ENCODE results near the gene SUB1. TPM values are rescaled to one million over a fixed set of nuclear protein-coding genes. Genes with fewer than 3 reads are reported as not detected.
"Not testable (repeated sequence)": the region's sequence is repeated elsewhere in the genome, so short reads cannot be mapped to it uniquely, and the experiment has no call there.

SUB1 gene
- total RNA-seq (2021) (324 and 331 TPM in 2 replicates), Bru-seq, nascent RNA (percentile 87 among the genes with signal in this experiment), BruChase-seq, experiment 1, labeled RNA remaining after a 2-hour chase (percentile 78 among the genes with signal in this experiment), BruChase-seq, experiment 2, labeled RNA remaining after a 6-hour chase (percentile 82 among the genes with signal in this experiment)
- long read RNA-seq, full-length matches to known transcripts: 466 of 488 reads
- long read RNA-seq, partial matches to known transcripts: 7 of 488 reads
- long read RNA-seq, other reads (novel, unspliced or antisense): 15 of 488 reads

DNA sequence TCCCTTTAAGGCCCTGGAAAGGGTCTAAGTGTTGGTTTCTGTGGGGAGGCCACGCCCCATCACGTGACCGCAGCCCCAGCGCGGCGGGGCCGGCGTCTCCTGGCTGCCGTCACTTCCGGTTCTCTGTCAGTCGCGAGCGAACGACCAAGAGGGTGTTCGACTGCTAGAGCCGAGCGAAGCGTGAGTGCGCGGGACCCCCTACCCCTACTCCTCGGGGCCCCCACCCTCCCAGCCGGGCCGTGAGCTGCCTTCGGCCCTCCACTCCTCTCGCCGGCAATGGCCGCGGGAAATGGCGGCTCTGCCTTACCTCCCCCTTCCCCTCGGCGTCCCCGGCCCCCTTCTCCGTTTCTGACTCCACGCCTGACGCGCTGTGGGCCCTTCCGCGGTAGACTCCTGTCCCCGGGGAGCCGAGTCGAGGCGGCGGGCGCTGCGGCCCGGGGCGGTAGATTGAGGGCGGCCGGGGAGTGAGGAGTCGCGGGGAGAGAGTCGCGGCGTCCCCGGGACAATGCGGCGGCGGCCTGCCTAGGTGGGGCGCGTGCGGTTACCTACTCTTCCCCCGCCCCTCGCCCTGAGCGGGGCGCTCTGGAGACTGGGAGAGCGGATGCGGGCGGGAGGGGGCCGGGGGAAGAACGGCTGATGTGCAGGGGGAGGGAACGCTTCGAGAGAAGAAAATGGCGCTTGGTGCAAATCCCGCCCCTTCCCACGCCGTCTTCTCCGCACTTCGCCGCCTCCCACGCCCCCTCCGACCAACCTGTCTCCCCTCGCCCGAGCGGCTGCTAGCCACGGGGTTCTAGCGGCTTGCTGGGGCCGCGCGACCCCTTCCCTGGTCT is at the start of gene SUB1:
SUB1 (plus strand) TSS at position 112 of the 830 bp plus-strand sequence. CDS start 2,956 bp downstream, outside the sequence.
- H3K4me1 ChIP-seq (ENCODE audit: insufficient read depth, low read length, poor library complexity, severe bottlenecking): peaks cover 17% of the 10 kb centered on the region
- H3K4me3 ChIP-seq (ENCODE audit: low read depth, low read length, poor library complexity, severe bottlenecking): peak within 1 kb of the TSS; percentile 90
- H3K27me3 ChIP-seq (replicated peaks; ENCODE audit: insufficient read depth, low read depth, low read length, poor library complexity): no peaks in the 10 kb centered on the region
- peak within 1 kb of the TSS; percentile 99 for H3K27ac ChIP-seq (ENCODE audit: low read depth, low read length, poor library complexity, severe bottlenecking)
- H3K36me3 ChIP-seq (ENCODE audit: insufficient read depth, low read length, poor library complexity, severe bottlenecking): peaks cover 17% of the 10 kb centered on the region
- TF ChIP-seq, protein P1, sequence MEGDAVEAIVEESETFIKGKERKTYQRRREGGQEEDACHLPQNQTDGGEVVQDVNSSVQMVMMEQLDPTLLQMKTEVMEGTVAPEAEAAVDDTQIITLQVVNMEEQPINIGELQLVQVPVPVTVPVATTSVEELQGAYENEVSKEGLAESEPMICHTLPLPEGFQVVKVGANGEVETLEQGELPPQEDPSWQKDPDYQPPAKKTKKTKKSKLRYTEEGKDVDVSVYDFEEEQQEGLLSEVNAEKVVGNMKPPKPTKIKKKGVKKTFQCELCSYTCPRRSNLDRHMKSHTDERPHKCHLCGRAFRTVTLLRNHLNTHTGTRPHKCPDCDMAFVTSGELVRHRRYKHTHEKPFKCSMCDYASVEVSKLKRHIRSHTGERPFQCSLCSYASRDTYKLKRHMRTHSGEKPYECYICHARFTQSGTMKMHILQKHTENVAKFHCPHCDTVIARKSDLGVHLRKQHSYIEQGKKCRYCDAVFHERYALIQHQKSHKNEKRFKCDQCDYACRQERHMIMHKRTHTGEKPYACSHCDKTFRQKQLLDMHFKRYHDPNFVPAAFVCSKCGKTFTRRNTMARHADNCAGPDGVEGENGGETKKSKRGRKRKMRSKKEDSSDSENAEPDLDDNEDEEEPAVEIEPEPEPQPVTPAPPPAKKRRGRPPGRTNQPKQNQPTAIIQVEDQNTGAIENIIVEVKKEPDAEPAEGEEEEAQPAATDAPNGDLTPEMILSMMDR (conservative IDR thresholded peaks at IDR 0.05; ENCODE audit: low read depth, low read length): peak; percentile 27; the same call in 1 of the 2 replicates
- TF ChIP-seq EZH2 (IDR thresholded peaks at IDR 0.05; ENCODE audit: borderline replicate concordance, low read depth, low read length, poor library complexity, severe bottlenecking): no peak
- ChIA-PET CTCF (interaction anchor here (0.5 kb wide), 1 partner anchor 70 kb away, joined by 4 read pairs; no protein-coding TSS in a partner anchor), POLR2A (ENCODE audit: low non-redundant PET) (no interaction called here)
- no peaks in the 10 kb centered on the region for H3K9me3 ChIP-seq (ENCODE audit: low read depth, low read length, poor library complexity, severe bottlenecking)
- peak; percentile 96 for DNase-seq (ENCODE audit: low spot score)
- intact Hi-C loops (cut with micrococcal nuclease; ENCODE audit: unreplicated experiment): loop anchor here (5.0 kb wide), 1 partner anchor 78 kb away; no protein-coding TSS in a partner anchor
- BruUV-seq (replicated peaks): no TSS peak

DNA sequence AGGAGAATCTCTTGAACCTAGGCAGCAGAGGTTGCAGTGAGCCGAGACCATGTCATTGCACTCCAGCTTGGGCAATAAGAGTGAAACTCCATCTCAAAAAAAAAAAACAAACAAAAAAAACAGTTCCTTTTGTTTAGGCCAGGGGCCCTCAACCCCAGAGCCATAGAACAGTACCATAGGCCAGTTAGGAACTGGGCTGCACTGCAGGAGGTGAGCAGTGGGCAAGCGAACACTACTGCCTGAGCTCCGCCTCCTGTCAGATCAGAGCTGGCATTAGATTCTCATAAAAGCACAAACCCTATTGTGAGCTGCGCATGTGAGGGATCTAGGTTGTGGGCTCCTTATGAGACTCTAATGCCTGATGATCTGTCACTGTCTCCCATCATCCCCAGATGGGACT is 49.1 kb upstream of the SUB1 start:
- no peaks in the 10 kb centered on the region for H3K9me3 ChIP-seq (ENCODE audit: low read depth, low read length, poor library complexity, severe bottlenecking)
- CTCF ChIA-PET: interaction anchor here (0.6 to 1.5 kb wide), 3 partner anchors 26 to 54 kb away, joined by 3 to 5 read pairs (median 4); no protein-coding TSS in a partner anchor
- peaks cover 14% of the 10 kb centered on the region for H3K4me1 ChIP-seq (ENCODE audit: insufficient read depth, low read length, poor library complexity, severe bottlenecking)
- no peak overlapping the region for H3K4me3 ChIP-seq (ENCODE audit: low read depth, low read length, poor library complexity, severe bottlenecking)
- no peak overlapping the region for H3K27ac ChIP-seq (ENCODE audit: low read depth, low read length, poor library complexity, severe bottlenecking)
- no peak for DNase-seq (ENCODE audit: low spot score)
- intact Hi-C loops (cut with micrococcal nuclease; ENCODE audit: unreplicated experiment): no loop called here
- H3K36me3 ChIP-seq (ENCODE audit: insufficient read depth, low read length, poor library complexity, severe bottlenecking): no peaks in the 10 kb centered on the region
- no TSS peak for BruUV-seq (replicated peaks)
- POLR2A ChIA-PET (ENCODE audit: low non-redundant PET): no interaction called here
- H3K27me3 ChIP-seq (replicated peaks; ENCODE audit: insufficient read depth, low read depth, low read length, poor library complexity): no peaks in the 10 kb centered on the region
- TF ChIP-seq EZH2 (IDR thresholded peaks at IDR 0.05; ENCODE audit: borderline replicate concordance, low read depth, low read length, poor library complexity, severe bottlenecking): no peak
- TF ChIP-seq, protein P1 (conservative IDR thresholded peaks at IDR 0.05; ENCODE audit: low read depth, low read length): no peak

DNA sequence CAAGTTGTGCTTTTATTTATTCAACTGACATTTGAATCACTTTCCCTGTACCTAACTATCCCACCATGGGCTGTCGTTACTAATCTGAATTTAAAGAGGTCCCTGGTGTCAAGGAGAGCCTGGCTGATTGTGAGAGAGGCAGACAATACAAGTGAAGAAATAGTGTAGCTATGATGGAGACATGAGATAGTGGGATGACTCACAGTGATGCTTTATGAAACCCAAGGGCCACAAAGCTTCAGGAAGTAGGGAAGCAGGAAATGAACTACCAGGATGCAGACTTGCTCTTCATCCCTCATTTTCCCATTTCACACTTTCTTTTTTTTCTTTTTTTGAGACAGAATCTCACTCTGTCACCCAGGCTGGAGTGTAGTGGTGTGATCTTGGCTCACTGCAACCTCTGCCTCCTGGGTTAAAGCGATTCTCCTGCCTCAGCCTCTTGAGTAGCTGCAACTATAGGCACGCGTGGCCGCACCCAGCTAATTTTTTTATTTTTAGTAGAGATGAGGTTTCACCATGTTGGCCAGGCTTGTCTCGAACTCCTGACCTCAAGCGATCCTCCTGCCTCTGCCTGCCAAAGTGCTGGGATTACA is 47.8 kb upstream of the SUB1 start:
- H3K4me1 ChIP-seq (ENCODE audit: insufficient read depth, low read length, poor library complexity, severe bottlenecking); H3K27me3 ChIP-seq (replicated peaks; ENCODE audit: insufficient read depth, low read depth, low read length, poor library complexity); H3K36me3 ChIP-seq (ENCODE audit: insufficient read depth, low read length, poor library complexity, severe bottlenecking); H3K4me3 ChIP-seq (ENCODE audit: low read depth, low read length, poor library complexity, severe bottlenecking); POLR2A ChIA-PET (ENCODE audit: low non-redundant PET); BruUV-seq (replicated peaks); intact Hi-C loops (cut with micrococcal nuclease; ENCODE audit: unreplicated experiment); H3K27ac ChIP-seq (ENCODE audit: low read depth, low read length, poor library complexity, severe bottlenecking); H3K9me3 ChIP-seq (ENCODE audit: low read depth, low read length, poor library complexity, severe bottlenecking): not testable (repeated sequence)
- DNase-seq (ENCODE audit: low spot score): peak; percentile 59
- CTCF ChIA-PET: interaction anchor here (1.5 kb wide), 1 partner anchor 33 kb away, joined by 5 read pairs; no protein-coding TSS in a partner anchor

Measured in A673 (cell line).